ENCODE results near the gene HPF1.

GRCh38 chr4:169716677-169717076 lies 41.1 kb downstream of the HPF1 start:
- TF ChIP-seq ZNF532 (CRISPR knock-in tag; IDR thresholded peaks at IDR 0.05; ENCODE audit: borderline replicate concordance) (no peak), CTCF (IDR thresholded peaks at IDR 0.05) (no peak), FOXJ3 (CRISPR knock-in tag; IDR thresholded peaks at IDR 0.05; ENCODE audit: borderline replicate concordance) (no peak), FOXP4 (CRISPR knock-in tag; IDR thresholded peaks at IDR 0.05) (no peak), SP1 (CRISPR knock-in tag; conservative IDR thresholded peaks at IDR 0.05) (no peak)
- TF ChIP-seq, protein P1, sequence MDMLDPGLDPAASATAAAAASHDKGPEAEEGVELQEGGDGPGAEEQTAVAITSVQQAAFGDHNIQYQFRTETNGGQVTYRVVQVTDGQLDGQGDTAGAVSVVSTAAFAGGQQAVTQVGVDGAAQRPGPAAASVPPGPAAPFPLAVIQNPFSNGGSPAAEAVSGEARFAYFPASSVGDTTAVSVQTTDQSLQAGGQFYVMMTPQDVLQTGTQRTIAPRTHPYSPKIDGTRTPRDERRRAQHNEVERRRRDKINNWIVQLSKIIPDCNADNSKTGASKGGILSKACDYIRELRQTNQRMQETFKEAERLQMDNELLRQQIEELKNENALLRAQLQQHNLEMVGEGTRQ (CRISPR knock-in tag; IDR thresholded peaks at IDR 0.05): no peak
